ENCODE data around the gene PLXNA2.

PLXNA2 gene

DNA sequence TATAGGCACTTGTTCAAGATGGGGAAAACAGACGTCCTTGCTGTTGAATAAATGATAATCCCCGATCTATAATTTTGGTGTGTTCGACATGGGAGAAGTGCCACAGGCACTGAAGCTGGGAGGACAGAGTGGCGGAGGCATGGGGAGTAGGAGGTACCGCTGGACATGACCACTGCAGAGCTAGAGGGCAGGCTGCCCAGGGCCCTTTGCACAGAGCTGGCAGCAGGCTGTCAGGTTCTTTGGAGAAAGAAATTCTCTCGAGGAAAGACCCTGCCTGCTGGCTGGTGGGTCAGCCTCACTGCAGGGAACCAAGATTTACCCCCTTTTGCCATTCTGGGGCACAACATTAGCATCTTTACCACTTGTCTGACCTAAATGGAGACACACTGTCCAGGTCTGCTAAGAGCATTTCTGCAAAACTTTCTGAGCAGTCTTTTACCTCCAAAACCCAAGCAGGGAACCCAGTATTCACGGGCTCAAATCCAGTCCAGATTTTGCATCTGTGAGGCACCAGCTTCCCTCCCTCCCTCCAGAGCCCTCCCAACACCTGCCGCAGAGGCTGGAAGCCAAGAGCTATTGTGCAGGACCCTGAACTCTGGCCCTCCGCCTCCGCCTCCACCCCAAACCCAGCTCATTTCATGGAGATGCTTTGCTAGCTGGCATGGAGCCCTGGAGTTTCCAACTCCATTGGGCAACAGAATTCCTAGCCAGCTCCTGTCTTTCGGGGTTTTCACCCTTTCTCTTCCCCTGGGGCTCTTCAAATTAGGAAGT, 142.3 kb downstream of the PLXNA2 start:
- FAIRE-seq (no peak), DNase-seq (ENCODE audit: low spot score) (no peak)

DNA sequence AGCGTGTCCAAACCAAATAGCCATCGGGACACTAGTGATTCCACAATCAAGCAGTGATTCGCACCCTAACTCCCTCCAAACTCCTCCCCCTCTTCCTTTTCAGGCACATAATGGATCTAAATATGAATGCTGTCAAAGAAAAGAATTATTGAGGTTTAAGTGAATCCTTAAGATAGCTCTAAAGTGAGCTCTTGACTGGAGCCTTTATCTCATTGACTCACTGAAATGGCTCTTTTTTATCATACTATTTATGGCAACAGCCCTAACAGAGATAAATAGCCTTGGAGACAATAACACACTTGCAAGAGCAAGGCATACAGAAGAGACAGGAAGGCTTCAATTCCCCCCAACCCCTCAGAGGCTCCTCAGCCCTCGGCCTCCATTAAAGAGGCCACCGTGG, 143.3 kb downstream of the PLXNA2 start:
- DNase-seq (ENCODE audit: low spot score) = no peak
- FAIRE-seq = no peak

DNA sequence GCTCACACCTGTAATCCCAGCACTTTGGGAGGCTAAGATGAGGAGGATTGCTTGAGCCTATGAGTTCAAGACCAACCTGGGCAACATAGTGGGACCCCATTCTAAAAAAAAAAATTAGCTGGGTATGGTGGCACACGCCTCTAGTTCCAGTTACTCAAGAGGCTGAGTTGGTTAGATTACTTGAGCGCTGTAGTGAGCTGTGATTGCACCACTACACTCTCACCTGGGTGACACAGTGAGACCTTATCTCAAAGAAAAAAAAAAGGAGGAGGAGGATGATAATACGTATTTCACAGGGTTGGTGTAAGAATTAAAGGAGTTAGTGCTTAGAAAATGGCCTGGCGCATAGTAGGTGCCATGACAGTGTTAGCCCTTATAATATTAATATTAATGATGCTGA, 144.1 kb downstream of the PLXNA2 start:
- FAIRE-seq = no peak
- DNase-seq (ENCODE audit: low spot score) = no peak

DNA sequence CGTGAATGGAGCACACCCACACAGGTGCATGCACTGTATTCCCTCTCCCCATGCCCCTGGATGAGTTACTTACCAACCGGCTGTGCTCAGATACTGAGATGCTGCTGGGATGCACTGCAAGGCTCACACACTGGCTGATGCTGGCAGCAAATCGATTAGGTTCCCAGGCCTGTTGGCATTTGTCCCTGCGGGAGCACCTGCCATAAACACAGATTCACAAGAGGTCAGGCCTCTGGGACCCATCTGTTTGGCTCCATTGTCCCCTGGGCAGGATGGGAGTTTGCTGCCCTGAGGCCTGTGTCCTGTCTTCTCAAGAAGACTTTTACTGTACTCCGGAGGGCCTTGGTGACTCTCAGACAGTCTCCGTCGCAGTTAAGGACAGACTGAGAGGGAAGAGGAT, 145.4 kb downstream of the PLXNA2 start:
- FAIRE-seq (no peak), DNase-seq (ENCODE audit: low spot score) (no peak)

DNA sequence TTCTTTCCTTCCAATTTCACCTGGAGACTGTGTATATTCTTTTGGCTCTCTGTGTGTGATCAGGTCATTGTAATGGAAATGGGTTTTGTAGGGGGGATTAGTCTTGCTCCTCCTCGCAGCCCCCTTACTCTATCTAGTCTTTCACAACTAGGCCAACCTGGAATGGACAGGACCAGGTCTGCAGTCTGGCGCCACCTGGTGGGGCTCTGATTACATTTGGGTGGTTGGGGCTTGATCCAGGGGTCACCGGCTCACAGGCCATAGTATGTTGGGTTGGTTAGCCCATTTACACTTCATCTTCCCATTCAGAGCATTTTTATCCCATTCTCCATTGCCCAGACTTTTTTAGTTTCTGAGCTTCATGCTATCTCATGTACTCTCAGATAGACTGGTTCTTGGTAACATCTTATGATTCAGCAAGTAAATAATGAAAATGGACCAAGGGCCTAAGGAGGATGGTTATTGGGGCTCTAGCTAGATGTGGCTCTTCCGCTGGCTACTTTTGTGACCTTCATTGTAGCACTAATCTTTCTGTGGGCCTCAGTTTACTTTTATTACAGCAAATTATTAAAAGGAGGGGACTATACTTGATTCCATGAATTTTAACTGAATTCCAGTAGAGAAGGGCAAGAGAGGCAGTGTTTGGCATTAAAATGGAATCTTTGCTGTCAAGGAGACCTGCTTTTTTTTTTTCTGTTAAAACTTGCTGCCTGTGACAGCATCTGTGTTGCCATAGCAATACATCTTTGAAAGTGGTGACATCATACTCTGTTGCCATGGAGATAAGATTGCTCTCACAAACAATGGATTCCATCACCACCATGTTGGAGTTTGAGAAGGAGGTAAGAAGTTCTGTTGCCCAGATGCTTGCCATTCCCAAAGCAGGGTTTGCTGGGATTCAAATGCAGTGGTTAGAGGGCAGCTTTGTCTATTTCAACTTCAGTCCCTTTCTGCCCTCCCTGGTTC, 150.1 kb downstream of the PLXNA2 start:
- DNase-seq (ENCODE audit: low spot score) = peak; percentile 40
- FAIRE-seq = no peak

DNA sequence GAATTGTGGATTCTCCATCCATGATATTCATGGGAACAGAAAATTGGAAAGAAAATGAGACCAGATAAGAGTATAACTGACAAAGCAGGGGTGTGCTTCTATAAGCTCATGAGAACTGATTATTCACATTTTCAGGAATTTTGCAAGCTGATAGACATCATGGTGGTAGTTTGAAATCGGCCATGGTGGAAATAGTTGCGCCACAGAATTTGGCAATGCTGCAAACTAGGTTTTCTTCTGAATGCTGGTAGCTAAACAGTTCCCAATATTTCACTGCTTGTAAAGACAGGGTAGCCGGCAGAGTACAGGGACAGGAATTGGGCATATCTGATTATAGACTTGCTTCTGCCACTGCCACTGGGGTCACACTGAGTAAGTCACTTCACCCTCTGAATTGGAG, 151.1 kb downstream of the PLXNA2 start:
- DNase-seq (ENCODE audit: low spot score) = no peak
- no peak for FAIRE-seq

DNA sequence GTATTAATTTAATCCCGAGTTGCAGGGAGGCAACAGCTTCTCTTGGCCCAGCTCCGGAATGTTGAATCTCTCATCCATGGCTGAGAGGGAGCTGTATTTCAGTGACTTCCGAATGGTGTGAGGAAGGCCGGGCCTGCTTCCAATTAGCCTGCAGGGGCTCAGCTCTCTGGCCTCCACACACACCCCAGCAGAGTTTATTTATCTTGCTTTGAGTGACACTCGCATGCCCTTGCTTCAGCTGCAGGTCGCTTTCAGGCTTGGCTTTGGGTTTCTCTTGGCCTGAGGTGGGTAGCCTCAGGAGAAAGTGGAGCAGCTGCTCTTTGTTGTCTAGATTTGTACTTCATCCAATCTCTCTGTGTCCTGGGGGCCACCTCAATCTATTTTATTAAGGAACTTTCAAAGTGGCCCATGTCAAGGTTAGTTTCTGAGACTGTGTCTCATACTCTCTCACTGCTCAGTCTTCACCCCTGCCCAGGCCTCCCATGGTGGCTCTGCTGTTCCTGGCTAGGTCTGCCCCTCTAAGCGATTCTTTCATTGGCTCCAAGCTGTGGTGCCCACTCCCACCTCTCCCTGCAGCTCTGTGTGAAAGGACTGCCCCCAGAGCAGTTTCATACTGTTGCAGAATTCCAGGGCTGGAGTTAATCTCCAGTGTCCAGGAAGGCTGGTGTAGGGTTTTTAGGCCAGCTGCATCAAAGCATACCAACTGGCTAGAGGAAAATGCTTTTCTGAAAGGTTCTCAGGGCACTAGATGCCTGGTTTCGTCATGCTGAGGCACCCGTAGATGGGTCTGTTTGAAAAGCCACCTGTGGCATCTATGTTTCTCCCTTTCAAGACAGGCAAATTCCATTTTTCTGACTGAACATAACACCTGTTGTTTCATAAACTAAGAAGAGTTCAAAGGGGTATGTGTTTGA, 153.5 kb downstream of the PLXNA2 start:
- FAIRE-seq (no peak), DNase-seq (ENCODE audit: low spot score) (no peak)

DNA sequence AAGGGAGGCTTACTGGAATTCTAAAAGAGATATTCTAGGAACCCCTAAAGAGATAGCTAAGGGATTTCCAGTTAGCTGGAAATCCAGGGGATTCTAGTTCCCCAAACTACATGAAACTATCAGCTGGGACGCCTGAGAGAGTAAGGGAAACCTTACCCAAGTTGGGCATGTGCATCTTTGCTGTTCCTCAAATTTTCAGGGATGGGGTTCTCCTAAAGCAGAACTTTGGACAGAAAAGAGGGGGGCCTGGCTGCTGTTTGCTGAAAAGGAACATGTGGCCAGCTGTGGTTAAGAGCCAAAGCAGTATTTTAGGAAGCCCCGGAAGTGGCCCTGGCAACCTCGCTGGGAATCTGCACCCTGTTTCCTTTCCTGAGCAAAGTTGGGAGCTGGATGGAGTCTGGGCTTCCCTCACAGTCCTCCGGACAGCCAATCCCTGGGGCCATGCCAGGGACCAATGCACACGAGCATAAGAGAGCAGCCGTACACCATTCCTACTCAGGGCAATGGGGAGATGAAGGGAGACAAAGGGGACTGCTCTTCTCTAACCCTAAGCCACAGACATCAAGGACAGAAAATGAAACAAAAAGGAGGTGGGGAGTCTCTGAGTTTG, 154.3 kb downstream of the PLXNA2 start:
- DNase-seq (ENCODE audit: low spot score) = no peak
- FAIRE-seq = no peak

DNA sequence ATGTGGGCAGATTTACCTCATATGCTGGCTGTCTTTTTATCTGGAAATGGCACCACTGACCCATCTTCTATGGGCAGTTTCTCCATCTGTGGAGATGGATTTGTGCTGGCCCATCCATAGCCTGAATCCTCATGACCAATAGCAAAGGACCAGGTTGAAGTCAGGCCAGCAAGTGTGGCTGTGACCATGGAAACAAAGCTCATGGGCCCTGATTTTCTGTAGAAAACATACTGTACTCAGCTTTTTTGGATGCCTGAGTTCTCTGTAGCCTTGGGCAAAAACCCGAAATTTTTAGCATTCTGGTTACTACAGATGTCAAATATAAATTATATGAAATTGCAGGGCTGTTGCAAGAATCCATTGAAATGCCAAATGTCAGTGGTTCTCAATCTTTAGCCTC, 155.0 kb downstream of the PLXNA2 start:
- FAIRE-seq = no peak
- DNase-seq (ENCODE audit: low spot score) = no peak

DNA sequence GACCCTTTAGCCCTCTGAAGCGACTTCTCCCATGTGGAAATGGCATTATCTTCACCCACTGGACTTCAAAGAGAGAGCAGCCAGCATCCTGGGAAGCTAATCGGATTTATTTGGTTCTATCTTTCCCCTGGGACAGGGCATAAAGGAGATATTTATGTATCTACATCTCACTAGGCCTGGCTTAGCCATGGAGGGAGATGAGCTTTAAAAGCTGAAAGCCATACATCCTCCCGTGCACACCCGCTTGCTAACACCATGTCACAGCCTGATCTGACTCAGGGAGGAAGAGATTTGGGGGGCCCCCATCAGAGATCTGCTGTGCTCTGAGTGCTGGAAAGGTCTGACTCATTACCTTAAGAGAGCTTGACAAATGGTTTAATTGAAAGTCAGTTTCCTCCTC, 155.9 kb downstream of the PLXNA2 start:
- FAIRE-seq = no peak

DNA sequence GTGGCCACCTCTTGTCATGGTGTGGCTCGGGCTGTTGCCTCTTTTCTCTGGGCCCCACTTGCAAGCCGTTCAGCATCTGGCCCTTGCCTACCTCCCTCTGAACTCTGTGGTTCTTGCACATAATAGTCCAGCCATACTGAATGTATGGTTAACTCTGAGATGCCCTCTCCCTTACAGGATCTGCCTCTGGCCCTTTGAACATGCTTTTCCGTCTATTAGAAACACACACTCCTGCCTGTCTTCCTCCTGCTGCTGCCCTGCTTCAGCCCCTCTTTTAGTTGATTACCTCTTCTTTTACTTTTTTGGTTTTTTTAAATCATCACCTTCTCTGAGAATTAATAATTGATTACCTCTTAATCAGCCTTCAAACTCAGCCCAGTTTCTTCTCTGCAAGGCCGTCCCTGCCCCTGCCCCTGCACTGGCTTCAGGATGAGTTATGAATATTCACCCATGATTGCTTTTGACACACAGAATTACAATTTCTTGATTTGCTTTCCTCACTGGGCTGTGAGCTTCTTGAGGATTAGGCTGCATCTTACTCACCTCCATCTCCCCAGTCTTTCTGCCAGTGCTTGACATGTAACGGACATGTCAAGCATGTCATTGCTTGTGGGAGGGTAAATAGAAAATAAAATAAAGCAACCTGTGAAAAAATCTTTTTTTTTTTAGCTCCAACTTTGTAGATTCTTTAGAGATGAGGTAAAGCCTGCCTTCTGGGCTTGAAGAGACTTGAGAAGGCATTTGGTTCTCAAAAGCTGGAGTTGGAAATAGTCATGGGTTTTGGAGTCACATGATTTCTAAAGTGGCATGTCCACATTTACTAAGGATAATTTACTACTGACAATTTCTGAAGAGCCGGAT, 158.3 kb downstream of the PLXNA2 start:
- no peak for FAIRE-seq
- DNase-seq (ENCODE audit: low spot score) = no peak

More for the DNA sequence above, 155.9 kb downstream of the PLXNA2 start:
- no peak for DNase-seq (ENCODE audit: low spot score)

DNA sequence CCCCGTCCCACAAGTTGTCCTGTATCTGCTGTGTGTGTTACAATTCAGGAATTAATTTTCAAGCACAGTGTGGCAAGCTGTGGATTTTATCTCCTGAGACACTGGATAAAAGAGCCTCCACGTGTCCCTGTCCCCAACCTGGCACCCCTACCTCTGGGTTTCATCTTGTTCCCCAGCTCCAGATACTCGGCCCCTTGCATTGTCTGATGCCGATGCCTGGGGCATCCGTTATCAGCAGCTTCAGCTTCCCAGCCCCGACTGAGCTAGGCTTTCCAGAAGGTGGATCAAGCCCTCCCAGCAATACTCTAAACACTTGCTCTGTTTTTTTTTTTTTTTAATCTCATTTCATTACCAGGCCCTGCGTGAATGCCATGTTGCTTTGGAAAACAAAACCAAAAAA, 159.4 kb downstream of the PLXNA2 start:
- no peak for FAIRE-seq

DNA sequence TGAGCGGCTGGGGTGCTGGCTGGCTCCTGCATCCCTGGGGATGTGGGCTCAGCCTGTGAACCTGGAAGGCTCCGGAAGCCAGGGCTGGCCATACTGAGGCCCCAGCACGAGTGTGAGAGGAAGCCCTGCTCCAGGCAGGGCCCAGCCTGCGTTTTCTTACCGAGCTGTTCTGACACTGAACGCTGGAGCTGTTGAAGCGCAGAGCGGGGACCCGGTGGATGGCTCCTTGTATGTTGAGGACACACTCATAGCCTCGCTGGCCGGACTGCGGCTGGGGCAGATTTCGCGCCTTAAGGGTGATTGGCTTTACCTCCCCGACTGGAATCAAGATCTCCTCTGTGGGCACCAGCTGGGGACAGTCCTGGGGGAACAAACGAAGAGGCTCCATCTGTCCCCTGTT, 160.0 kb downstream of the PLXNA2 start:
- no peak for FAIRE-seq
- no peak for DNase-seq (ENCODE audit: low spot score)

More for the DNA sequence above, 159.4 kb downstream of the PLXNA2 start:
- no peak for DNase-seq (ENCODE audit: low spot score)

DNA sequence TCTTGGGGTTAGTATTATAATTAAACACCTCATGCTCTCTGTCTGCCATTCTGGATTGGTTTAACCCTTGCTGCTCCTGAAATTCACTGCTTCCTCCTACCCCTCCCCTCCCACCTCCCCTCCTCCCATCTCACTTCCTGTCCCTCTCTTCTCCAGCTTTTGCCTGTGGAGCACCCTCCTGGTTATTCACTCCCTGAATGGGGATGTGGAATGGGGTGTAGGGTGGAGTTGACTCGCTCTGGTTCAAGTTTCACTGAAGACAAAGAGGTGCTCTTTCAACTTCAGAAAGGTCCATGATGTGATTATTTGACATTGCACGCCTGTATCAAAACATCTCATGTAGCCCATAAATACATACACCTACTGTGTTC, 160.5 kb downstream of the PLXNA2 start:
- DNase-seq (ENCODE audit: low spot score) (no peak), FAIRE-seq (no peak)

DNA sequence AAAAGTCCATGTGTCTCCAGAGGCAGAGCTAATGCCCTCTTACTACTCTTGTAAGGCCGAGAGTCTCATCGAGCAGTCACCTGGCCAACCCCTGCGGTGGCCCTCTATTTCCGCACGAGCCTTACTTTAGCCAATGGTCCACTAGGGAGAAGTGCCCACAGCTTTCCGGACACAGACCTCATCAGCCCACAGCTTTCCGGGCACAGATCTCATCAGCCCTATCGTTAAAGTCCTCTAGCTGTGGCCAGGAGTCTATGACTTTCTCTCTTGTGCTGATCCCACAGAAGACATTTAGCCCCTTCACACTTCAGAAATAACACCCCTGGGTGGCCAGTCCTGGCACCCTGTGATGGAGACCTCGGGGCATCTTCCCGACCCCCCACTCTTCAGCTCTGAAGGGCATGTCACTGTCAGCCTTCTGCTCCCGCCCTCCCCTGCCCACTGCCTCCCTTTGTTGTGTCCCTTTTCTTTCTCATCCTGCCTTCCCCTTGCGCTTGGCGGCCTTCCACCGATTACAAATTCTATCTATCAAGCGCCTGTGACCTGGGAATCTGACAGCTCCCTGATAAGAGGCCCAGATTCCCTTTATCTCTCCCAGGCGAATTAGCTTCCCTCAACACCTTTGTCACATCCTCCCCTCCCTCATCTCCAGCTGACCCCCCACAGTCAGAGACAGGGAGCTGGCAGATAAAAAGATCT, 161.0 kb downstream of the PLXNA2 start:
- DNase-seq (ENCODE audit: low spot score) (no peak), FAIRE-seq (no peak)

DNA sequence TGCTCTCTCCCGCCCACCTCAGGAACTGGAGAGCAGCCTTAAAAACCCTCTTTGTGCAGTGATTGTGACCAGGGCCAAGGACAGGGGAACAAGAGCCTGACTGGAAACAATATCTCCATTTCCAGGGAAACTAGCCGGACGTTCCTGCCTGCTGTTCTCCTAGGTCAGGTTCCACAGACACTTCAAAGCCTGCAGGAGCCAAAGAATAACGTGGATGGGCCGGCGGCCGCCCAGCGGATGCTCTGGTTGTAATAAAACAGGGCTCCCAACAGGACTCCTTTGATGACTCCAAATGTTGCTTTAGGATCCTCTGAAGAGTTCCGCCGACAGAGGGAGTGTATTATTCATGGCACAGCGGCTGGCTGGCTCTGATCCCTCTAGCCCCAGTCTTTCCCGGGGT, 162.2 kb downstream of the PLXNA2 start:
- DNase-seq (ENCODE audit: low spot score) = no peak
- no peak for FAIRE-seq

DNA sequence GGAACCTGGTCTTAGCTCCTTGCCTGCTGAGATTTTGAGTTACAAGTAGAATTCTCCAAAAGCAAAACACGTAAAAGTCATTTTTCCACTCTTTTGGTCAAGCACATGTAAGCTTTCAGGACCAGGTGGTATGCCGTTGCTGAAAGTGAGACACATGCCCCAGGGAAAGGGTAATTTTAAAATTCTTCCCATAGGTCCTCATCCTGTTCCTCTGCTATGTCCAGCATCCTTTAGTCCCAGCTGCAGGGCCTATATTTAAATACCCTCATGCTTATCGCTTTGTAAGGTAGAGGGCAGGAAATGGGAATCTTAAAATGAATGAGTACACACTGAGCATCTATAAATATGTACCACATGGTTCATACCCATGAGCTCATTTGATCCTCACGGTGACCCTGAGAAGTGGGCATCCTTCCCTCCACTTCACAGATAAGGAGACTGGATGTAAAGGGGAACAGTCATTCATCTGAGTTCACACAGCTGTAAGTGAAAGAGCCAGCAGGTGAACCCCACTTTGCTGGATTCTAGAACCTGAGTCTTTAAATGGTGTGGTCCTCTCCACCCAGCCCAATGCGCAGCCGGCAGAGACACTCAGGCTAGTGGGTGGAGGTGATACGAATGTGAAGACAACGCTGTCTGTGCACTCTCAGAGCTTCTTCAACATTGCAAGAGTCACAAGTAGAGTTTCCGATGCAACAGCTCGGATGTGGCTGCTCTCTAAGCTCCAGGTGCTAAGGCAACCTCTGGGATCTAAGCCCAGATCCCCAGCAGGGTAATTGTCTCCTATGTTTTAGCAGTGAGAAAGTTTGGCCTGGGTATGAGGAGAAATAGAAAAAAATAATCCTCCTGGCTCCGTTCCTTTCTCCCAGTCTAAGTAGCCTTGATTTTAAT, 163.5 kb downstream of the PLXNA2 start:
- FAIRE-seq = no peak
- no peak for DNase-seq (ENCODE audit: low spot score)

DNA sequence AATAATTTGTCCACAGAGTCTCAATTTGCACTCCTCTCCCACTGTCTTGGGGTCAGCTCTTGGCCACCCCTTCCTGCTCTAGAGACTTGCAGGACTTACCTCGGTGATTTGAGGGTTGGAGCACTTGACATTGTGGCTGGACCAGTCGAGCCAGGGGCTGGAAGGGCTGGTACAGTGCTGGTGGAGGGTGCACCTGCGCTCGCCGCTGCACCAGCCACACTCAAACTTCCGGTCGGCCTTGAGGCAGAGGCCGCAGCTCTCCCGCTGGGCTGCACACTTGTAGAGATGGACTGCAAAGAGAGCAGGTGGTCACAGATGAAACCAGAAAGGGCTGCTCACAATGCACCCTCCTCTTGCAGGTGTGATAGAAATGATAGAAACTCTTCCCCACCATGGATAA, 165.0 kb downstream of the PLXNA2 start:
- FAIRE-seq (no peak), DNase-seq (ENCODE audit: low spot score) (no peak)

DNA sequence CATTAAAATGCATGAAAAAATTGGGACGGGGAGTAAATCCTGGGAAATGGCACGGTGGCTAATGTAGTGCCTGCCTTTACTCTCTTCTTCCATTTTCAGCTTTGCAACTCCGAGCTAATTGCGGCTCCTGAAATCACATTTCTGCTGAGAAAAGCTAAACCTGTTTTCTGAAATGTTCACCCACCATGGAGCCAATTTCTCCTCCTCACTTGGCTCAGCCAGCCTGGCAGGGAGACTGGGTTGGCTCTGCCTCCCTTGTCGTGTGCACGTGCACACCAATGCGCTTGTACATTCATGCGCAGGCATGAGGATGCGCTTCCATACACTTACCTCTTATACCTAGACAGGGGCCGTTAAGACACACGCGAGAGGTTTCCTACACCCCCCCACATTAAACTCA, 165.4 kb downstream of the PLXNA2 start:
- no peak for DNase-seq (ENCODE audit: low spot score)
- no peak for FAIRE-seq
